ENCODE results near the gene WASF2. TPM values are rescaled to one million over a fixed set of nuclear protein-coding genes. Genes with fewer than 3 reads are reported as not detected.
"Not testable (repeated sequence)": the region's sequence is repeated elsewhere in the genome, so short reads cannot be mapped to it uniquely, and the experiment has no call there.

Gene WASF2
- total RNA-seq, 2 experiments from 2014 or later = 119 to 121 TPM

DNA sequence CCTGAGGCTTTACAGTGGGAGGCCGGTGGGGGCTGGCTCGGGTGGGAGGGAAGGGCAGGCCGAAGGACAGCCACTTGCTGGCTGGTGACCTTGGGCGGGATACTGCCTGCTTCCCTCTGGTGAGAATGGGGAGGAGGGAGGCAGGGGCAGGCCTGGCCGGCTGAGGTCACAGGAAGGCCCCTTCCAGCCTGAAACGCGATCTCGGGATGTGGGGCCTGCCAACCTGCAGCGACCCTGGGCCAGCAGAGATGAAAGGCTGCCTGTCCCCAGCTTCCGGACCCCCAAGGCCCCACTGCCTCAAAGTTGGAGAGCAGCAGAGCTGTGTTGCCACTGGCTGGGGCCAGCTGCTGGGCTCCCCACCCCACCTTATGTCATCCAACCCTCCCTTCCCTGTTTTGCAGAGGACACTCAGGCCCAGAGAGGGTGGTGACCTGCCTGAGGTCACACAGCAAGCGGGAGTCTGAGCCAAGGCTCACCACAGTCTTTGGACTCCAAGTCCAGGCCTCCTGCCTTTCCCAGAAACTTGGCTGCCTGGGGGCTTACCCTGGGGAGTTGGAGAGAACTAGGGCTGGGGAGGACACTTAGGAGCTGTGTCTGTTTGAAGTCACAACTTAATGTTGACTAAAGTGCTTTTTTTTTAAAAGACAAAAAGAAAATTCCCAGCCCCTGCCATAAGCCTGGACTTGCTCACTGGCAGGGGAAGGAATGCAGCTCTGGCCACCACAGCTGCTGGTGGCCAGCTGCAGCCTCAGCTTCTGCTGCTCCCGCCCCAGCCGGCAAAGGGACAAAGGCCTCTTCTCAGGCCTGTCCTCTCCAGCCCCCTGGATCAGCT, 14.8 kb upstream of the WASF2 start:
- no peak for DNase-seq
- no peaks in the 10 kb centered on the region for H3K36me3 ChIP-seq (ENCODE audit: insufficient read depth, low read length)
- CTCF ChIA-PET = no interaction called here
- TF ChIP-seq, protein P1, sequence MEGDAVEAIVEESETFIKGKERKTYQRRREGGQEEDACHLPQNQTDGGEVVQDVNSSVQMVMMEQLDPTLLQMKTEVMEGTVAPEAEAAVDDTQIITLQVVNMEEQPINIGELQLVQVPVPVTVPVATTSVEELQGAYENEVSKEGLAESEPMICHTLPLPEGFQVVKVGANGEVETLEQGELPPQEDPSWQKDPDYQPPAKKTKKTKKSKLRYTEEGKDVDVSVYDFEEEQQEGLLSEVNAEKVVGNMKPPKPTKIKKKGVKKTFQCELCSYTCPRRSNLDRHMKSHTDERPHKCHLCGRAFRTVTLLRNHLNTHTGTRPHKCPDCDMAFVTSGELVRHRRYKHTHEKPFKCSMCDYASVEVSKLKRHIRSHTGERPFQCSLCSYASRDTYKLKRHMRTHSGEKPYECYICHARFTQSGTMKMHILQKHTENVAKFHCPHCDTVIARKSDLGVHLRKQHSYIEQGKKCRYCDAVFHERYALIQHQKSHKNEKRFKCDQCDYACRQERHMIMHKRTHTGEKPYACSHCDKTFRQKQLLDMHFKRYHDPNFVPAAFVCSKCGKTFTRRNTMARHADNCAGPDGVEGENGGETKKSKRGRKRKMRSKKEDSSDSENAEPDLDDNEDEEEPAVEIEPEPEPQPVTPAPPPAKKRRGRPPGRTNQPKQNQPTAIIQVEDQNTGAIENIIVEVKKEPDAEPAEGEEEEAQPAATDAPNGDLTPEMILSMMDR (IDR thresholded peaks at IDR 0.05) = no peak
- H3K27me3 ChIP-seq (ENCODE audit: control insufficient read depth in 1 of 2, insufficient read depth in 2 of 2, low read length in 2 of 2) = no peaks in the 10 kb centered on the region
- H3K27ac ChIP-seq (ENCODE audit: low read depth in 1 of 2, low read length in 2 of 2) = no peak overlapping the region
- no peaks in the 10 kb centered on the region for H3K4me1 ChIP-seq (ENCODE audit: insufficient read depth, low read length)
- POLR2A ChIA-PET = no interaction called here
- intact Hi-C loops (cut with DNase I, micrococcal nuclease) = no loop called here
- Mint-ChIP-seq H3K9me3 (no peaks in the 10 kb centered on the region), H3K4me1 (ENCODE audit: low read depth) (no peaks in the 10 kb centered on the region), H3K27ac (no peak overlapping the region), H3K27me3 (no peaks in the 10 kb centered on the region), H3K4me3 (no peak overlapping the region), H3K36me3 (ENCODE audit: low read depth) (no peaks in the 10 kb centered on the region)
- no peak overlapping the region for H3K4me3 ChIP-seq (ENCODE audit: low read length)
- no peaks in the 10 kb centered on the region for H3K9me3 ChIP-seq (ENCODE audit: control insufficient read depth in 1 of 2, insufficient read depth in 1 of 2, low read length in 2 of 2)
- ATAC-seq (ENCODE audit: poor library complexity) = no peak

DNA sequence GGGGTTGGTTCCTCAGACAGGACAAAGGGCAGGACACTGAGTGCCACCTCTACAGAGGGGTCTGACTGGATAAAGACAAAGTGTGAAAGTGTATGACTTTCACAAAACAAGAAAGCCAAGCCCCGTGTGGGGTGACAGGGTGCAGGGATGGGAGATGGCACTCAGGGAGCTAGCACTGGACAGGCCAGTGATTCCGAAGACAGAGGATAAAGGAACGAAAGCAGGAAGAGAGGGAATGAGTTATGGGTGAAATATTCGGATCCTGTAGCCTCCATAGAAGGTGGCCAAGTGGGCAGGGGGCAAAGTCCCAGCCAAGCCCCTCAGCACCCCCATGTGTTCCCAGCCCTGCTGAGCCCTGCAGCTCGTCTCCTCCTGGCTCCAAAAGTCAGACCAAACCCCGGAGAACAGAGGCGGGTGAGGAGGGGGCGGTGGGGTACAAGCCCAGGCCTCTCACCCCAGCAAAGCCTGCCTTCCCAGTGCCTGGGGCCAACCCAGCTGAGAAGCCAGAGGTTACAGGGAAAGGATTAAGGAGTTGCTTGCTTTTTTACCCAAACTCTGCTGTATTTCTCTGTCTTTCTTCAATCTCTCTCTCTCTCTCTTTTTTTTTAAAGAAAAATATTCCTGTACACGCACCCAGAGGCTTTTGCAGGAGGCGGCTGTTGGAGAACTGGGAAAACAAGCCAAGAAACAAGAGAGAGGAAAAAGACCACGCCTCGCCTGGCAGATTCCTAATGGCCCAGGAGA, 14.0 kb upstream of the WASF2 start:
- intact Hi-C loops (cut with DNase I, micrococcal nuclease) = no loop called here
- no peaks in the 10 kb centered on the region for H3K36me3 ChIP-seq (ENCODE audit: insufficient read depth, low read length)
- H3K27me3 ChIP-seq (ENCODE audit: control insufficient read depth in 1 of 2, insufficient read depth in 2 of 2, low read length in 2 of 2) = no peaks in the 10 kb centered on the region
- no peak for ATAC-seq (ENCODE audit: poor library complexity)
- CTCF ChIA-PET = no interaction called here
- H3K27ac ChIP-seq (ENCODE audit: low read depth in 1 of 2, low read length in 2 of 2) = no peak overlapping the region
- Mint-ChIP-seq H3K9me3 (no peaks in the 10 kb centered on the region), H3K4me1 (ENCODE audit: low read depth) (no peaks in the 10 kb centered on the region), H3K27me3 (no peaks in the 10 kb centered on the region), H3K36me3 (ENCODE audit: low read depth) (no peaks in the 10 kb centered on the region), H3K4me3 (no peak overlapping the region), H3K27ac (no peak overlapping the region)
- POLR2A ChIA-PET = no interaction called here
- H3K4me1 ChIP-seq (ENCODE audit: insufficient read depth, low read length) = no peaks in the 10 kb centered on the region
- no peaks in the 10 kb centered on the region for H3K9me3 ChIP-seq (ENCODE audit: control insufficient read depth in 1 of 2, insufficient read depth in 1 of 2, low read length in 2 of 2)
- no peak overlapping the region for H3K4me3 ChIP-seq (ENCODE audit: low read length)
- no peak for DNase-seq
- TF ChIP-seq, protein P1 (IDR thresholded peaks at IDR 0.05) = no peak

DNA sequence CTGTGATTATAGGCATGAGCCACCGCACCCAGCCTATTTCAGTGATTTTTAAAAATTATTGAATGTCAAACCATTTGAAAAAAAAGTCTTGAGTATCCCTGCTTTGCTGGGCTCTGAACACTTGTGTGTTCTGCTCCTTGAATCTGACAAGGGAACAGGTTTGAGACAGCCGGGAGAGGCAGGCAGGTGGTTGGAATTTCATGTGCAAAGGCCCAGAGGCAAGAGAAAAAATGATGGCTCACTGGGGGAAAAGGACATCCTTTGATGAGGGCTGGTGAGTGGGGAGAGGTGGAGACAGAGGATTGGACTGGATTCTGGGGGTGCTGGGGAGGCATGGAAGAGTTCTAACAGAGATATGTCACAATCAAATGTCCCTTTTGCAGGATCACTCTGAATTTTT, 13.1 kb upstream of the WASF2 start:
- DNase-seq (no peak), ATAC-seq (ENCODE audit: poor library complexity) (no peak)
- Histone ChIP-seq H3K4me3 (ENCODE audit: low read length) (no peak overlapping the region), H3K27me3 (ENCODE audit: control insufficient read depth in 1 of 2, insufficient read depth in 2 of 2, low read length in 2 of 2) (no peaks in the 10 kb centered on the region), H3K36me3 (ENCODE audit: insufficient read depth, low read length) (no peaks in the 10 kb centered on the region), H3K27ac (ENCODE audit: low read depth in 1 of 2, low read length in 2 of 2) (no peak overlapping the region), H3K9me3 (ENCODE audit: control insufficient read depth in 1 of 2, insufficient read depth in 1 of 2, low read length in 2 of 2) (no peaks in the 10 kb centered on the region), H3K4me1 (ENCODE audit: insufficient read depth, low read length) (no peaks in the 10 kb centered on the region)
- intact Hi-C loops (cut with DNase I, micrococcal nuclease) = no loop called here
- TF ChIP-seq, protein P1 (IDR thresholded peaks at IDR 0.05) = no peak
- H3K27ac Mint-ChIP-seq = no peak overlapping the region
- no peaks in the 10 kb centered on the region for H3K9me3 Mint-ChIP-seq
- no peak overlapping the region for H3K4me3 Mint-ChIP-seq
- ChIA-PET CTCF (no interaction called here), POLR2A (no interaction called here)
- no peaks in the 10 kb centered on the region for H3K36me3 Mint-ChIP-seq (ENCODE audit: low read depth)
- H3K27me3 Mint-ChIP-seq = no peaks in the 10 kb centered on the region
- no peaks in the 10 kb centered on the region for H3K4me1 Mint-ChIP-seq (ENCODE audit: low read depth)

DNA sequence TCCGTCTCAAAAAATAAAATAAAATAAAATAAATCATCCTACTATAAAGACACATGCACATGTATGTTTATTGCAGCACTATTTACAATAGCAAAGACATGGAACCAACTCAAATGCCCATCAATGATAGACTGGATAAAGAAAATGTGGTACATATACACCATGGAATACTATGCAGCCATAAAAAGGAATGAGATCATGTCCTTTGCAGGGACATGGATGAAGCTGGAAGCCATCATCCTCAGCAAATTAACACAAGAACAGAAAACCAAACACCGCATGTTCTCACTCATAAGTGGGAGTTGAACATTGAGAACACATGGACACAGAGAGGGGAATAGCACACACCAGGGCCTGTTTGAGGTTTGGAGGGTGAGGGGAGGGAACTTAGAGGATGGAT, 11.2 kb upstream of the WASF2 start:
- H3K27ac Mint-ChIP-seq; intact Hi-C loops (cut with DNase I, micrococcal nuclease); POLR2A ChIA-PET; H3K9me3 ChIP-seq (ENCODE audit: control insufficient read depth in 1 of 2, insufficient read depth in 1 of 2, low read length in 2 of 2); H3K4me1 ChIP-seq (ENCODE audit: insufficient read depth, low read length); H3K4me3 ChIP-seq (ENCODE audit: low read length); H3K27me3 Mint-ChIP-seq; H3K27me3 ChIP-seq (ENCODE audit: control insufficient read depth in 1 of 2, insufficient read depth in 2 of 2, low read length in 2 of 2); DNase-seq; H3K36me3 Mint-ChIP-seq (ENCODE audit: low read depth); H3K4me1 Mint-ChIP-seq (ENCODE audit: low read depth); H3K9me3 Mint-ChIP-seq; H3K4me3 Mint-ChIP-seq; H3K36me3 ChIP-seq (ENCODE audit: insufficient read depth, low read length); H3K27ac ChIP-seq (ENCODE audit: low read depth in 1 of 2, low read length in 2 of 2); ATAC-seq (ENCODE audit: poor library complexity): not testable (repeated sequence)
- CTCF ChIA-PET = interaction anchor here (0.6 kb wide), 1 partner anchor 170 kb away, joined by 3 read pairs; no protein-coding TSS in a partner anchor

All from CD4-positive, alpha-beta T cell (primary cell).